IMR-90 (cell line): ENCODE results near the gene PFDN5. TPM values are rescaled to one million over a fixed set of nuclear protein-coding genes. Genes with fewer than 3 reads are reported as not detected.

Source experiments
- ATAC-seq: fragments of 200-7000 bp; cut with Tn5 transposase; 2 replicates; pipeline ENCODE4 v1.9.1; 2020; ENCODE audit warnings: low read depth, mild to moderate bottlenecking, moderate library complexity
- BruUV-seq: library from RNA; stranded (reverse); fragments of 400-500 nt; replicated peaks from 2 replicates; lab custom pipeline; 2021; lab: Mats Ljungman, UMichigan
- CTCF ChIA-PET: fragments of 300-600 bp; formaldehyde crosslinking; extraction: SDS; loops from one replicate; lab custom pipeline; 2021; ENCODE audit warnings: antibody characterized with exemption; lab: Yijun Ruan, JAX
- POLR2A ChIA-PET: fragments of 300-600 bp; sonication (Branson Sonifier 250); formaldehyde crosslinking; loops from one replicate; lab custom pipeline; 2022; ENCODE audit warnings: antibody characterized with exemption; ENCODE audit not compliant: unreplicated experiment; lab: Charles Lee
- DNase-seq: peaks from one replicate; pipeline ENCODE4 v3.0.0; 2013
- H2AFZ ChIP-seq: replicated peaks from 2 replicates; pipeline ENCODE3; 2013; ENCODE audit warnings: low read length, mild to moderate bottlenecking; ENCODE audit not compliant: poor library complexity
- H2AK5ac ChIP-seq: 2 replicates; pipeline ENCODE4 v1.6.1; 2013; ENCODE audit warnings: low read depth, low read length, inconsistent platforms
- H2AK9ac ChIP-seq: replicated peaks from 2 replicates; pipeline ENCODE3; 2013; ENCODE audit warnings: mild to moderate bottlenecking, low read depth, low read length, moderate library complexity; ENCODE audit not compliant: poor library complexity
- H2BK120ac ChIP-seq: 2 replicates; pipeline ENCODE4 v1.6.1; 2013; ENCODE audit warnings: low read depth, low read length, inconsistent platforms
- H2BK15ac ChIP-seq: 3 replicates; pipeline ENCODE4 v1.6.1; 2013; ENCODE audit warnings: low read depth, low read length, inconsistent platforms
- H2BK20ac ChIP-seq: 2 replicates; pipeline ENCODE4 v1.6.1; 2013; ENCODE audit warnings: low read depth, mild to moderate bottlenecking, inconsistent platforms, low read length, moderate library complexity
- H2BK5ac ChIP-seq: 2 replicates; pipeline ENCODE4 v1.6.1; 2013; ENCODE audit warnings: mild to moderate bottlenecking, low read depth, low read length, inconsistent platforms; ENCODE audit not compliant: poor library complexity, severe bottlenecking
- H3K14ac ChIP-seq: replicated peaks from 2 replicates; pipeline ENCODE4 v1.6.1; 2013; ENCODE audit warnings: low read depth, low read length, inconsistent platforms
- H3K18ac ChIP-seq: 2 replicates; pipeline ENCODE4 v1.6.1; 2013; ENCODE audit warnings: low read depth, low read length, control low read depth
- H3K23ac ChIP-seq: 2 replicates; pipeline ENCODE4 v1.6.1; 2013; ENCODE audit warnings: low read depth, low read length, inconsistent platforms
- H3K27ac ChIP-seq: 2 replicates; pipeline ENCODE4 v1.5.1; 2013; ENCODE audit warnings: mild to moderate bottlenecking, control low read depth, low read length; ENCODE audit not compliant: insufficient read depth
- H3K27me3 ChIP-seq: 2 replicates; pipeline ENCODE4 v1.6.1; 2013; ENCODE audit warnings: low read length; ENCODE audit not compliant: control insufficient read depth, insufficient read depth
- H3K36me3 ChIP-seq: 2 replicates; pipeline ENCODE4 v1.6.1; 2013; ENCODE audit warnings: low read length, mixed read lengths; ENCODE audit not compliant: control insufficient read depth, insufficient read depth
- H3K4ac ChIP-seq: 2 replicates; pipeline ENCODE4 v1.6.1; 2013; ENCODE audit warnings: low read depth, low read length, inconsistent platforms
- H3K4me1 ChIP-seq: 2 replicates; pipeline ENCODE4 v1.6.1; 2013; ENCODE audit warnings: low read length, mixed read lengths; ENCODE audit not compliant: control insufficient read depth, insufficient read depth
- H3K4me2 ChIP-seq: 2 replicates; pipeline ENCODE4 v1.6.1; 2013; ENCODE audit warnings: low read depth, mild to moderate bottlenecking, control low read depth, low read length, moderate library complexity
- H3K4me3 ChIP-seq: 2 replicates; pipeline ENCODE4 v1.5.1; 2013; ENCODE audit warnings: low read depth, mild to moderate bottlenecking, control low read depth, low read length, moderate library complexity; ENCODE audit not compliant: insufficient read depth
- H3K56ac ChIP-seq: 2 replicates; pipeline ENCODE4 v1.6.1; 2013; ENCODE audit warnings: low read length, inconsistent platforms; ENCODE audit not compliant: insufficient read depth; ENCODE audit errors: extremely low read depth
- H3K79me1 ChIP-seq, 2 experiments: 2 replicates each; pipeline ENCODE4 v1.6.1; 2013; ENCODE audit warnings: low read length in 2 of 2, inconsistent platforms in 1 of 2, low read depth in 1 of 2
- H3K9ac ChIP-seq: 2 replicates; pipeline ENCODE4 v1.6.1; 2013; ENCODE audit warnings: low read depth, low read length, control low read depth
- H3K9me1 ChIP-seq: 2 replicates; pipeline ENCODE4 v1.6.1; 2013; ENCODE audit warnings: low read length, inconsistent platforms; ENCODE audit not compliant: insufficient read depth
- H3K9me3 ChIP-seq: 2 replicates; pipeline ENCODE4 v1.6.1; 2013; ENCODE audit warnings: low read length; ENCODE audit not compliant: control insufficient read depth, insufficient read depth
- H4K20me1 ChIP-seq: 2 replicates; pipeline ENCODE4 v1.6.1; 2013; ENCODE audit warnings: low read length, inconsistent platforms; ENCODE audit not compliant: insufficient read depth
- H4K5ac ChIP-seq: 2 replicates; pipeline ENCODE4 v1.6.1; 2013; ENCODE audit warnings: mild to moderate bottlenecking, low read depth, low read length, control low read depth
- H4K8ac ChIP-seq, 2 experiments: 2 replicates each; pipeline ENCODE4 v1.6.1; 2013; ENCODE audit warnings: low read depth in 2 of 2, low read length in 2 of 2, control low read depth in 1 of 2, inconsistent platforms in 1 of 2
- H4K91ac ChIP-seq: 2 replicates; pipeline ENCODE4 v1.6.1; 2013; ENCODE audit warnings: low read depth, low read length, inconsistent platforms; ENCODE audit not compliant: insufficient read depth
- BHLHE40 ChIP-seq: fragments of 150-350 bp; IDR thresholded peaks from 2 replicates; pipeline ENCODE4 v1.6.1; 2016; ENCODE audit warnings: mild to moderate bottlenecking, low read depth, low read length
- MAFK ChIP-seq: IDR thresholded peaks from 2 replicates; pipeline ENCODE4 v1.6.1; 2012; ENCODE audit warnings: low read depth, low read length, improper control_type of control experiment
- RCOR1 ChIP-seq: IDR thresholded peaks from 2 replicates; pipeline ENCODE4 v1.6.1; 2012; ENCODE audit warnings: mild to moderate bottlenecking, low read length, improper control_type of control experiment; ENCODE audit not compliant: insufficient replicate concordance
- RFX5 ChIP-seq: IDR thresholded peaks from 2 replicates; pipeline ENCODE4 v1.8.0; 2012; ENCODE audit warnings: low read depth, mild to moderate bottlenecking, low read length, moderate library complexity
- WGBS, 2 experiments: methylation state at CpG; one replicate each; pipeline versions ENCODE4 v1.1.5 to v1.1.7; 2013; ENCODE audit warnings: missing lambda C conversion rate in 2 of 2; ENCODE audit not compliant: insufficient read length in 1 of 2; ENCODE audit errors: extremely low coverage in 2 of 2; 5-methylcytosine and 5-hydroxymethylcytosine counted together
- dilution Hi-C: fragments of 300-500 bp; cut with HindIII; formaldehyde crosslinking; loops from one replicate; pipeline ENCODE4 v1.14.3; 2018; ENCODE audit warnings: low sequenced_read_pairs; ENCODE audit not compliant: unreplicated experiment
- in situ Hi-C: fragments of 300-500 bp; cut with MboI; formaldehyde crosslinking; loops from 3 replicates; pipeline ENCODE4 v1.14.3; 2019; ENCODE audit warnings: low sequenced_read_pairs, inconsistent platforms, mixed read lengths
- intact Hi-C: fragments of 100-400 bp; cut with micrococcal nuclease; formaldehyde crosslinking; loops from 2 replicates; pipeline ENCODE4 v1.10.0; 2022
- polyA plus RNA-seq, 3 experiments: library from polyadenylated mRNA; depleted of rRNA; stranded (reverse); fragments of >200 nt; gene quantifications; 2 replicates each; pipeline ENCODE4 v1.2.3, GENCODE V29; 2012; ENCODE audit warnings: low replicate concordance in 1 of 3
- total RNA-seq: library from RNA; depleted of rRNA; stranded (reverse); fragments of >200 nt; gene quantifications from 2 replicates; pipeline ENCODE4 v1.2.3, GENCODE V29; 2012
- TF ChIP-seq, protein P1 (sequence below): fragments of 150-350 bp; IDR thresholded peaks from 2 replicates; pipeline ENCODE4 v1.6.1; 2016; ENCODE audit warnings: low read depth, mild to moderate bottlenecking, low read length, moderate library complexity, borderline replicate concordance

PFDN5 gene
- total and polyA plus RNA-seq, 2 of the 4 experiments (the other 2 are of a cell fraction), result 1,011 to 1,338 TPM

DNA sequence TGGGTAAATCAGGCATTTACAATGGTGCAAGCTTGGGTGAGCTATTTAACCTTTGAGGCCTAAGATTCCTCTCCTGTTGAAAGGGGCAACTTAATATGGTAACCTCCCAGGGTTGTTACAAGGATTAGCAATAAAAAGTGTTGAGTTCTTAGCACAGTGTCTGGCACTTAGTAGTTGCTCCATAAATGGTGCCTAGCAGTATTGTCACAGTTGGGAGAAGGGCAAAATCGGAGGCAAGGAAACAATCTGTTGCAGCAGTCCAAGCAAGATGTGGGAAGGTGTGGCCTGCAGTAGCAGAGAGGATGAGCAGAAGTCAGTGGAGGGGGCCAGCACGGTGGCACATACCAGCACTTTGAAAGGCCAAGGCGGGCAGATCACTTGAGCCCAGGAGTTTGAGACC is 48.1 kb downstream of the PFDN5 start:
- ChIA-PET CTCF (interaction anchor here (0.8 to 1.2 kb wide), 2 partner anchors 22 to 78 kb away, joined by 3 to 4 read pairs; partner anchors contain the start of gene AAAS), POLR2A (no interaction called here)
- no peak overlapping the region for H2AFZ ChIP-seq
- peaks cover 23% of the 10 kb centered on the region for H3K27me3 ChIP-seq
- H3K56ac ChIP-seq, result no peak overlapping the region
- no peak overlapping the region for H2BK120ac ChIP-seq
- BruUV-seq, result no TSS peak
- no peak overlapping the region for H3K18ac ChIP-seq
- no peaks in the 10 kb centered on the region for H3K36me3 ChIP-seq
- no peak for DNase-seq
- H3K4me3 ChIP-seq, result no peak overlapping the region
- H2AK9ac ChIP-seq, result no peak overlapping the region
- H3K23ac ChIP-seq, result no peak overlapping the region
- H2BK15ac ChIP-seq, result no peak overlapping the region
- H3K9me1 ChIP-seq, result peaks cover 9% of the 10 kb centered on the region; the same call in 1 of the 2 replicates
- H3K9me3 ChIP-seq, result no peaks in the 10 kb centered on the region
- in situ Hi-C loops (no loop called here), dilution Hi-C loops (no loop called here), intact Hi-C loops (no loop called here)
- H4K8ac ChIP-seq, result no peak overlapping the region
- no peak overlapping the region for H4K5ac ChIP-seq
- H2BK20ac ChIP-seq, result no peak overlapping the region
- TF ChIP-seq RCOR1, result no peak
- no peak for TF ChIP-seq MAFK
- TF ChIP-seq BHLHE40, result no peak
- TF ChIP-seq RFX5, result no peak
- TF ChIP-seq, protein P1, sequence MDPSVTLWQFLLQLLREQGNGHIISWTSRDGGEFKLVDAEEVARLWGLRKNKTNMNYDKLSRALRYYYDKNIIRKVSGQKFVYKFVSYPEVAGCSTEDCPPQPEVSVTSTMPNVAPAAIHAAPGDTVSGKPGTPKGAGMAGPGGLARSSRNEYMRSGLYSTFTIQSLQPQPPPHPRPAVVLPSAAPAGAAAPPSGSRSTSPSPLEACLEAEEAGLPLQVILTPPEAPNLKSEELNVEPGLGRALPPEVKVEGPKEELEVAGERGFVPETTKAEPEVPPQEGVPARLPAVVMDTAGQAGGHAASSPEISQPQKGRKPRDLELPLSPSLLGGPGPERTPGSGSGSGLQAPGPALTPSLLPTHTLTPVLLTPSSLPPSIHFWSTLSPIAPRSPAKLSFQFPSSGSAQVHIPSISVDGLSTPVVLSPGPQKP, result no peak
- no peak overlapping the region for H3K27ac ChIP-seq
- no peaks in the 10 kb centered on the region for H3K79me1 ChIP-seq
- no peak overlapping the region for H3K4me2 ChIP-seq
- no peak overlapping the region for H2BK5ac ChIP-seq
- no peak overlapping the region for H4K91ac ChIP-seq
- no peaks in the 10 kb centered on the region for H4K20me1 ChIP-seq
- 9% methylated on average over 1 of the region's 3 CpGs; no CpG with 5 or more reads in 1 of the 2 experiments for WGBS, 2 experiments
- H3K14ac ChIP-seq, result no peak overlapping the region
- H3K9ac ChIP-seq, result no peak overlapping the region
- H3K4ac ChIP-seq, result no peak overlapping the region
- H2AK5ac ChIP-seq, result no peak overlapping the region
- peaks cover 7% of the 10 kb centered on the region; the same call in 1 of the 2 replicates for H3K4me1 ChIP-seq
- ATAC-seq, result no peak
